IgD-negative memory B cell (primary cell): ENCODE measurements around the gene CYP2S1. TPM values are rescaled to one million over a fixed set of nuclear protein-coding genes. Genes with fewer than 3 reads are reported as not detected.
"Not testable (repeated sequence)": the region's sequence is repeated elsewhere in the genome, so short reads cannot be mapped to it uniquely, and the experiment has no call there.

Source experiments
- H3K27ac Mint-ChIP-seq, 3 donors: one replicate each; pipeline ENCODE4 v1.8.0; 2020 to 2022; ENCODE audit warnings: mild to moderate bottlenecking in 3 of 3, mixed read lengths in 3 of 3, moderate library complexity in 1 of 3
- H3K27me3 Mint-ChIP-seq: one replicate; pipeline ENCODE4 v1.8.0; 2021; ENCODE audit warnings: mixed read lengths
- H3K36me3 Mint-ChIP-seq: one replicate; pipeline ENCODE4 v1.8.0; 2020; ENCODE audit warnings: mild to moderate bottlenecking, mixed read lengths
- H3K4me1 Mint-ChIP-seq, 3 donors: one replicate each; pipeline ENCODE4 v1.8.0; 2020 to 2022; ENCODE audit warnings: mixed read lengths in 3 of 3, mild to moderate bottlenecking in 1 of 3
- H3K4me3 Mint-ChIP-seq, 4 donors: one replicate each; pipeline ENCODE4 v1.8.0; 2020 to 2022; ENCODE audit warnings: mild to moderate bottlenecking in 4 of 4, mixed read lengths in 4 of 4, moderate library complexity in 3 of 4
- H3K9me3 Mint-ChIP-seq, 3 donors: one replicate each; pipeline ENCODE4 v1.8.0; 2020 to 2021; ENCODE audit warnings: mixed read lengths in 3 of 3, mild to moderate bottlenecking in 1 of 3
- polyA plus RNA-seq: library from polyadenylated mRNA; unstranded; fragments of 300-500 nt; fragmentation: Illumina TruSeq; gene quantifications from one replicate; pipeline ENCODE4 v1.2.3, GENCODE V29; 2021

The CYP2S1 gene
- polyA plus RNA-seq, 1 donor from 2014 or later = not detected

DNA sequence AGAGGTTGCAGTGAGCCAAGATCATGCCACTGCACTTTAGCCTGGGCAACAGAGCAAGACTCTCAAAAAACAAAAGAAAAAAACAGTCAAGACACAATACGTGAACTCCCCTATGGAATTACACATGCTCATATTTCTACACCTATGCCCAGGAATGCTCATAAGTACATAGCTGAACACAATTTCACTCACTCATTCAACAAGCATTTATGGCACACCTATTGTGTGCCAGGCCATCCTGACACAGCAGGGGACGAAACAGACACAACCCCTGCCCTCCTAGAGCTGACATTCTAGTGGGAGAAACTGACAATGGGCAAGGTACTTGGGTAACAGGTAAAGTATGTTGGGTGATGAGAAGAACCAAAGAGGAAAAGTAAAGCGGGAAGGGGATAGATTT lies 35.5 kb downstream of the CYP2S1 start:
- H3K9me3 Mint-ChIP-seq = peaks cover 0 to 3% (median 0%) of the 10 kb centered on the region in 3 donors
- peak overlapping the region in 1 of 4 donors; percentile 54 for H3K4me3 Mint-ChIP-seq
- H3K27ac Mint-ChIP-seq = no peak overlapping the region
- peaks cover 25% of the 10 kb centered on the region for H3K27me3 Mint-ChIP-seq
- no peaks in the 10 kb centered on the region for H3K36me3 Mint-ChIP-seq
- peaks cover 0 to 8% (median 4%) of the 10 kb centered on the region in 3 donors for H3K4me1 Mint-ChIP-seq

DNA sequence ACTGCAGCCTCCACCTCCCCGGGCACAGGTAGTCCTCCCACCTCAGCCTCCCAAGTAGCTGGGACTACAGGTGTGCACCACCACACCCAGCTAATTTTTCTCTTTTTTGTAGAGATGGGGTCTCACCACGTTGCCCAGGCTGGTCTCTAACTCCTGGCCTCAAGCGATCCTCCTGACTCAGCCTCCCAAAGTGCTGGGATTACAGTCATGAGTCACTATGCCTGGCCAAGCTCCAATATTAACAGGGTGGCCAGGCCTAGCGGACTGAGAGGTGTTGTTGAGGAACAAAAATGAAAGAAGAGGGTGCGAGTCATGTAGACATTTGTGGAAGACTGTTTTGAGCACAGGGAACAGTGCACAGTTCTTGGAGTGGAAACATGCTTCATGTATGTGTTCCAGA lies 36.3 kb downstream of the CYP2S1 start:
- H3K9me3 Mint-ChIP-seq, H3K27ac Mint-ChIP-seq: not testable (repeated sequence)

DNA sequence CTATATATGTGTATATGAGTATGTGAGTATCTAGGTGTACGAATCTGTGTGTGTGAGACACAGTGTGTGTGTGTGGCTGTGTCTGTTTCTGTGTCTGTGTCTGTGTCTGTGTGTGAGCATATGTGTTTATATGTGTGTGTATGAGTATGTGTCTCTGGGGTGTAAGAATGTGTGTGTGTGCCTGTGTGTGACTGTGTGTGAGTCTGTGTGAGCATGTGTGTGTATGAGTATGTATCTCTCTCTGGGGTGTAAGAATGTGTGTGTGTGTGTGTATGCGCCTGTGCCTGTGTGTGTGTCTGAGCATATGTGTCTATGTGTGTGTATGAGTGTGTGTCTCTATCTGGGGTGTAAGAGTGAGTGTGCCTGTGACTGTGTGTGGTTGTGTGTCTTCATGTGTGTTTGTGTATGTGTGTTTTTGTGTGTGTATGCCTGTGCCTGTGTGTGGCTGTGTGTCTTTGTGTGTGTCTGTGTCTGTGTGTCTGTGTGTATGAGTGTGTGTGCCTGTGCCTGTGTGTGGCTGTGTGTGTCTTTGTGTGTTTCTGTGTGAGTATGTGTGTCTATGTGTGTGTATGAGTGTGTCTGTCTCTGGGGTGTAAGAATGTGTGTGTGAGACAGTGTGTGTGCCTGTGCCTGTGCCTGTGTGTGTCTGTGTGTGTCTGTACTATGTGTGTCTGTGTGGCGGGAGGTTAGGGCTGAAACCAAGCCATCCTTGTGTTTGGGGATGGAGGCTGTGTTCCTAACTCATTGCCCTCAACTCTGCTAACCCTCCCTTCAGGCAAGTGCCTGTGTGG lies 37.2 kb downstream of the CYP2S1 start:
- no peaks in the 10 kb centered on the region for H3K36me3 Mint-ChIP-seq
- H3K4me3 Mint-ChIP-seq = no peak overlapping the region
- H3K27ac Mint-ChIP-seq = no peak overlapping the region
- H3K9me3 Mint-ChIP-seq = peaks cover 0 to 3% (median 0%) of the 10 kb centered on the region in 3 donors
- peaks cover 0 to 8% (median 4%) of the 10 kb centered on the region in 3 donors for H3K4me1 Mint-ChIP-seq
- peaks cover 17% of the 10 kb centered on the region for H3K27me3 Mint-ChIP-seq

More for the DNA sequence above, 36.3 kb downstream of the CYP2S1 start:
- H3K4me1 Mint-ChIP-seq, H3K4me3 Mint-ChIP-seq, H3K36me3 Mint-ChIP-seq: not testable (repeated sequence)
- H3K27me3 Mint-ChIP-seq = peaks cover 24% of the 10 kb centered on the region

DNA sequence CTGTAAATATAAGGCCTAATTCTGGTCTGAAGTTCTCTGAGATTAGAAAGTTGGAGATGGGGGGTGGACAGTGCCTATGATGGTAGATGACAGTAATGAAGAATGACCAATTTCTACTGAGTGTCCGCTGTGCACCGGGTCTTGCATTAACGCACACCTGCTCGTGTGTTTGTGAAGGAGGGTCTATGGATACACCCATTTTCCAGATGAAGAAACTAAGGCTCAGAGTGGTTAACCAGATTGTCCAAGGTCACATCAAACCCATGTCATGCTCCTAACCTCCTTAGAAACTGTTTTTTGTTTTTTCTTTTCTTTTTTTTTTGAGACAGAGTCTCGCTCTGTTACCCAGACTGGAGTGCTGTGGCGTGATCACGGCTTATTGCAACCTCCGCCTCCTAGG lies 39.7 kb downstream of the CYP2S1 start:
- Mint-ChIP-seq H3K4me3 (no peak overlapping the region), H3K27me3 (peaks cover 2% of the 10 kb centered on the region), H3K9me3 (peaks cover 0 to 3% (median 0%) of the 10 kb centered on the region in 3 donors), H3K36me3 (no peaks in the 10 kb centered on the region), H3K4me1 (no peaks in the 10 kb centered on the region), H3K27ac (no peak overlapping the region)

DNA sequence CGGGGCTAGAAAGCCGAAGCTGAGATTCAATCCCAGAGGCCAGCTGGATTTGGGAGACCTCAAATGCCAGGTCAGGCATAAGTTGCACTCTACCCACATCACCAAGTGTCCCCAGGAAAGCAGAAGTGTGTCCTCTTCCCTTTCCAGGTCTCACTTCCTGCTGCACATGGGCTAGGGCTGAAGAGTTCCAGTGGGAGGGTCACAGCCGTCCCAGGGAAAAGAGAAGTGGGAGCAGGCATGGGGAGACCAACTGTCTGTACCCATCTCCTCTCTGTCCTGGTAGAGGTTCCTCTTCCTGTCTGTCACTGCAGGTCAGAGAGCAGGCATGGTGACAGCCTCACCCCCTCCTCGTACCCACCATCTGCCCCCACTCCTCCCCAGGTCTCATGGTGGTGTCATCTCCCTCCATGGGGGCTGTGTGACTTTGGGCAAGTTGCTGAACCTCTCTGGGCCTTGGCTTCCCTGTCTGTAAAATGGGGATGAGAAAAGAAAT lies 40.8 kb downstream of the CYP2S1 start:
- Mint-ChIP-seq H3K27me3 (peaks cover 3% of the 10 kb centered on the region), H3K4me1 (no peaks in the 10 kb centered on the region), H3K4me3 (no peak overlapping the region), H3K9me3 (no peaks in the 10 kb centered on the region), H3K36me3 (no peaks in the 10 kb centered on the region), H3K27ac (no peak overlapping the region)

DNA sequence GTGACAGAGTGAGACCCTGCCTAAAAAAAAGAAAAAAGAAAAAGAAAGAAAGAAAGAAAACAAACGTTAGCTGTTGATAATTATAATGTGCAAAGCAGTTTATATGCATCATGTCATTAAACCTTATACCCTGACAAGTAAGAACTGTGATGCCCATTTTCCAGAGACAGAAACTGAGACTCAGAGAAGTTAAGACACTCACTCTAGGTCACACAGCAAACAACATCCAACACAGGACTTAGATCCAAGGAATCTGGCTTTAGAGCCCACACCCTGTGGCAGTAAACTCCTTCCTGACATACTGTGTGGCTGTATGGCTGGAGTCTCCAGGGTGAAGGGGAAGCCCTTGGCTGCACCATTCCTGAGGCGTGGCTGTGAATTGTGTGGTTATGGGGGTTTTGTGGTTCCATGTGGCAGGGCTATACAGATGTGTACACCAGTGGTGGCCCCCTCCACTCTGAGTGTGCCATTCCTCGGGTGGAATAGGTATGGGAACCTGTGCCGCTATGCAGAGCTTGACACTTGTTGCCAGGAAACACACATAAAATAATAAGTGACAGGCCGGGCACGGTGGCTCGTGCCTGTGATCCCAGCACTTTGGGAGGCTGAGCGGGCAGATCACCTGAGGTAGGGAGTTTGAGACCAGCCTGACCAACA lies 41.6 kb downstream of the CYP2S1 start:
- Mint-ChIP-seq H3K36me3 (no peaks in the 10 kb centered on the region), H3K27ac (no peak overlapping the region), H3K4me1 (no peaks in the 10 kb centered on the region), H3K27me3 (peaks cover 3% of the 10 kb centered on the region), H3K4me3 (no peak overlapping the region), H3K9me3 (no peaks in the 10 kb centered on the region)

DNA sequence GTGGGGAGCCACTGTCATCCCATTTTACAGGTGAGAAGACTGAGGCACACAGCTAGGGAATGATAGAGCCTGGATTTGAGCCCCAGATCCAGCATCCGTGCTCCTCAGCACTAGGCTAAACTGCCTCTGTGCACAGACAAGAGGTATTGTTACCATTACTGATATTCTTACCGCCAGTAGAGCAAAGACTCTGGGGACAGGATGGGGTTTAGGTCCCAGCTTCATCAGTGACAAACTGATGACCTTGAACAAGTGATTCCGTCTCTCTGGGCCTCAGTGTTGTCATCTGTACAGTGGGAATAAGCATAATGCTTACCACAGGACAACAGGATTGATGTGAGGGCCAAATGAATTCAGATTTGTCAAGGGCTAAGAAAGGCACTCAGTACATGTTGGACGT lies 42.5 kb downstream of the CYP2S1 start:
- H3K9me3 Mint-ChIP-seq = no peaks in the 10 kb centered on the region
- no peaks in the 10 kb centered on the region for H3K36me3 Mint-ChIP-seq
- H3K27ac Mint-ChIP-seq = no peak overlapping the region
- H3K4me1 Mint-ChIP-seq = no peaks in the 10 kb centered on the region
- peaks cover 5% of the 10 kb centered on the region for H3K27me3 Mint-ChIP-seq
- H3K4me3 Mint-ChIP-seq = no peak overlapping the region

DNA sequence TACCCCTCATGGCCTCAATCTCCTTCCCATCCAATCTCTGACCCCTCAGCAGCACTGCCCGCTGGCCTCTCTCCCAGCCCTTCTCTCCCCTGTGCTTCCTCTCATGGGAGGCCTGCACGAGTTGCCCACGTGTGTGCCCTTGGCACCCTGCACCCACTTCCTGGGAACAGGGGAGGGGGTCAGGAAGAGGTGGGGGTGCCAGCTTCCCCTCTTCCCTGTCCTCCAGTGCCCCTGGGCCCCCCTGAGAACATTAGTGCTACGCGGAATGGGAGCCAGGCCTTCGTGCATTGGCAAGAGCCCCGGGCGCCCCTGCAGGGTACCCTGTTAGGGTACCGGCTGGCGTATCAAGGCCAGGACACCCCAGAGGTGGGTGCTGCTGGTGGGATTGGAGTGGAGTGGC lies 45.2 kb downstream of the CYP2S1 start:
- no peak overlapping the region for H3K4me3 Mint-ChIP-seq
- no peaks in the 10 kb centered on the region for H3K4me1 Mint-ChIP-seq
- H3K9me3 Mint-ChIP-seq = no peaks in the 10 kb centered on the region
- no peaks in the 10 kb centered on the region for H3K36me3 Mint-ChIP-seq
- H3K27ac Mint-ChIP-seq = no peak overlapping the region
- peaks cover 6% of the 10 kb centered on the region for H3K27me3 Mint-ChIP-seq

DNA sequence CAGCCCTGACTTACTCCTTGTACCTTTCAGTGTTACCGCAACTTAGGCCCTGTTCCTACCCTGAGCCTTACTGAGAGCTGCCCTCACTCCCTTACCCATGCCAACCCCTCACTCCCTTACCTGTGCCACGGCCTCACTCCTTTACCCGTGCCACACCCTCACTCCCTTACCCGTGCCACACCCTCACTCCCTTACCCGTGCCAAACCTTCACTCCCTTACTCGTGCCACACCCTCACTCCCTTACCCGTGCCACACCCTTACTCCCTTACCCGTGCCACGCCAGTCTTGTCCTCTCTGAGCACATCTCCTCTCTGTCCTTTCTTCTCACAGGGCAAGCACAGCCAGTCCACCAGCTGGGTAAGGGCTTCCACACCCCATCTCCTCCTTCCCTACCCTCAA lies 46.3 kb downstream of the CYP2S1 start:
- H3K4me1 Mint-ChIP-seq = no peaks in the 10 kb centered on the region
- H3K36me3 Mint-ChIP-seq = peaks cover 2% of the 10 kb centered on the region
- no peak overlapping the region for H3K27ac Mint-ChIP-seq
- peaks cover 9% of the 10 kb centered on the region for H3K27me3 Mint-ChIP-seq
- no peak overlapping the region for H3K4me3 Mint-ChIP-seq
- peaks cover 0 to 2% (median 0%) of the 10 kb centered on the region in 3 donors for H3K9me3 Mint-ChIP-seq

DNA sequence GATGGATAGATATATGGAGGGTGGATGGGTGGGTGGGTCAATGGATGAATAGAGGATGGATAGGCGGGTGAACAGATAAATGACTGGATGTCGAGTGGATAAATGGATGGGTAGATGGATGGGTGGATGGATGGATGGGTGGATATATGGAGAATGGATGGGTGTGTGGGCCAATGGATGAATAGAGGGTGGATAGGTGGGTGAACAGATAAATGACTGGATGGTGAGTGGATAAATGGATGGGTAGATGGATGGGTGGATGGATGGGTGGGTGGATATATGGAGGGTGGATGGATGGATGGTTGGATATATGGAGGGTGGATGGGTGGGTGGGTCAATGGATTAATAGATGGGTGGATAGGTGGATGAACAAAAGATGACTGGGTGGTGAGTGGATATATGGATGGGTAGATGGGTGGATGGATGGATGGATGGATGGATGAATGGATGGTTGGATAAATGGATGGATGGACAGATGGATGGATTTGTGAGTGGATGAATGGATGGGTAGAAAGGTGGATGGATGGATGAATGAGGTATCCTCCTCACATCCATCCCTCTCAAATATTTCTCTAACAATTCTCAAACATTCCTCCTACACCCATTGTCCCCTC lies 47.0 kb downstream of the CYP2S1 start:
- Mint-ChIP-seq H3K36me3 (peaks cover 2% of the 10 kb centered on the region), H3K9me3 (peaks cover 0 to 2% (median 0%) of the 10 kb centered on the region in 3 donors), H3K27me3 (peaks cover 9% of the 10 kb centered on the region), H3K4me3 (no peak overlapping the region), H3K27ac (no peak overlapping the region), H3K4me1 (no peaks in the 10 kb centered on the region)

DNA sequence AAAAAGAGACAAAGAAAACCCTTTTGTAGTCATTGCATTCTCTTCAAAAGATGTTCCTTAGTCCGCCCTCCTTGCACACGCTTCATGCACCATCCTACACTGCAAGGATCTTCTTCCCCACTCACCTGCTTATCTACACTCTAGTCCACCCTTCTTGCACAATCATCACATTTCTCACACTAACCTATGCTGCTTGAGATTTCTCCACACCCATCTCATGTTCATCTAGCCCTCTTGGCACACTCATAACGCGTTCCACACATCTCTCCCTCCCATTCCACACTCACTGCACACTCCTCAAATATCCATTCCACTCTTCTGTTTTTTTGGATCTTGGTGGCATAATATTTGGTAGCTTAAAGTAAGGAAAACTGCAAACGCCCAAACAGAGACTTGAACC lies 48.8 kb downstream of the CYP2S1 start:
- peaks cover 0 to 2% (median 0%) of the 10 kb centered on the region in 3 donors for H3K9me3 Mint-ChIP-seq

DNA sequence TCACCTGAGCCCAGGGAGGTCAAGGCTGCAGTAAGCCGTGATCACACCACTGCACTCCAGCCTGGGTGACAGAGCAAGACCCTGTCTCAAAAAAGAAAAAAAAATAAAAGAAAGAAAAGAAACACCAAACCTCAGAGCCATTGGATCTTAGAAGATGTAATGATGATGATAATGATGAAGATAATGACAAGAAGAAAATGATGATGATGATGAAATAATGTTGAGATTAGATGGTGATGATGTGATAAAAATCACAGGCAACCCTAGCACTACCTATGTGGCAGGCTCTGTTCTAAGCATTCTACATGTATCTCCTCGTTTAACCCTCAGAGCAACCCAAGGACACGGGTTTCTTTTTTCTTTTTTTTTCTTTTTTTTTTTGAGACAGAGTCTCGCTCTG lies 51.1 kb downstream of the CYP2S1 start:
- H3K27ac Mint-ChIP-seq = peak overlapping the region in 1 of 3 donors; percentile 63
- peaks cover 6% of the 10 kb centered on the region for H3K27me3 Mint-ChIP-seq
- H3K9me3 Mint-ChIP-seq = peaks cover 0 to 4% (median 0%) of the 10 kb centered on the region in 3 donors
- H3K36me3 Mint-ChIP-seq = peaks cover 3% of the 10 kb centered on the region
- H3K4me1 Mint-ChIP-seq = peaks cover 0 to 1% (median 0%) of the 10 kb centered on the region in 3 donors
- H3K4me3 Mint-ChIP-seq = no peak overlapping the region

More for the DNA sequence above, 48.8 kb downstream of the CYP2S1 start:
- Mint-ChIP-seq H3K4me3 (no peak overlapping the region), H3K4me1 (no peaks in the 10 kb centered on the region), H3K27me3 (peaks cover 9% of the 10 kb centered on the region), H3K27ac (no peak overlapping the region), H3K36me3 (peaks cover 3% of the 10 kb centered on the region)

DNA sequence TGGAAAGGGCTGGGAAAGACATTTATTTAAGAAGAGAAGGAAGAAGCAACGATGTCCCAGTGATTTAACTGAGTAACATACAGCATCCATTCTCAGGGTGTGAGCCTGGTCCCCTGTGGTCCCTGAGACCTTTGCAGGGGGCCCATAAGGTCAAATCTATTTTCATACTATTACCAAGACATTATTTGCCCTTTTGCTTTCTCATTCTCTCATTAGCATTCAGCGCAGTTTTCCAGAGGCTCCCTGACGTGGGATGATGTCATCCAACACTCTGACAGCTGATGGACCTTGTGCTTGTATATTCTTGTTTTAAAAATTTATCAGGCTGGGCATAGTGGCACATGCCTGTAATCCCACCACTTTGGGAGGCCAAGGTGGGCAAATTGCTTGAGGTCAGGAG lies 52.8 kb downstream of the CYP2S1 start:
- H3K27ac Mint-ChIP-seq = no peak overlapping the region

DNA sequence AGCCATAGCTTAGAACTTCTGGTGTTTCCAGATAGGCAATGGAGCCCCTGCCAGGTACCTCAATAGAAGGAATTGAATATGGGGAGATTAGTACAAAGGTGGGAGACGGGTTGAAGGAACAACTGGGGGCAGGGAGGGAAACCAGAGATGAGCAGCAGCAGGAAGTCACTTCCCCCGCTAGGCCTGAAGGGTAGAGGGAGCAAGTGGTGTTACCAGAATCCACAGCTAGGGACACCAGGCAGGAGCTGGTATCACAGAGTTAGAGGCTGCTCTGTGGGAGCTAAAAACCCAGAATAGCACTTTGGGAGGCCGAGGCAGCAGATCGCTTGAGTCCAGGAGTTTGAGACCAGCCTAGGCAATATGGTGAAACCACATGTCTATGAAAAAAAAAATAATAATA lies 55.9 kb downstream of the CYP2S1 start:
- Mint-ChIP-seq H3K4me3 (no peak overlapping the region), H3K27me3 (peaks cover 7% of the 10 kb centered on the region), H3K9me3 (peaks cover 0 to 4% (median 0%) of the 10 kb centered on the region in 3 donors), H3K36me3 (peaks cover 3% of the 10 kb centered on the region), H3K4me1 (peaks cover 0 to 1% (median 0%) of the 10 kb centered on the region in 3 donors), H3K27ac (no peak overlapping the region)

More for the DNA sequence above, 52.8 kb downstream of the CYP2S1 start:
- no peak overlapping the region for H3K4me3 Mint-ChIP-seq
- peaks cover 0 to 4% (median 0%) of the 10 kb centered on the region in 3 donors for H3K9me3 Mint-ChIP-seq
- peaks cover 0 to 1% (median 0%) of the 10 kb centered on the region in 3 donors for H3K4me1 Mint-ChIP-seq
- peaks cover 5% of the 10 kb centered on the region for H3K27me3 Mint-ChIP-seq
- peaks cover 3% of the 10 kb centered on the region for H3K36me3 Mint-ChIP-seq
